Effector memory CD4-positive, alpha-beta T cell (primary cell): ENCODE measurements around the gene CST5.
"Not testable (repeated sequence)": the region's sequence is repeated elsewhere in the genome, so short reads cannot be mapped to it uniquely, and the experiment has no call there.

Source experiments
- DNase-seq, 3 donors: peaks; one replicate each; pipeline ENCODE4 v3.0.0-alpha.2; 2020
- H3K27ac ChIP-seq: 2 replicates; pipeline ENCODE4 v1.7.0; 2013; ENCODE audit warnings: mild to moderate bottlenecking, low read length, moderate library complexity; ENCODE audit not compliant: insufficient read depth, poor library complexity, severe bottlenecking
- H3K27me3 ChIP-seq: replicated peaks from 2 replicates; pipeline ENCODE4 v1.7.0; 2013; ENCODE audit warnings: mild to moderate bottlenecking, low read length; ENCODE audit not compliant: insufficient read depth, control insufficient read depth, poor library complexity, severe bottlenecking
- H3K36me3 ChIP-seq: 2 replicates; pipeline ENCODE4 v1.7.0; 2013; ENCODE audit warnings: mild to moderate bottlenecking, low read length, moderate library complexity; ENCODE audit not compliant: control insufficient read depth, insufficient read depth
- H3K4me1 ChIP-seq: 2 replicates; pipeline ENCODE4 v1.7.0; 2013; ENCODE audit warnings: low read length, mild to moderate bottlenecking; ENCODE audit not compliant: control insufficient read depth, insufficient read depth, poor library complexity, severe bottlenecking
- H3K4me3 ChIP-seq: 2 replicates; pipeline ENCODE4 v1.7.0; 2013; ENCODE audit warnings: low read length, low read depth, mild to moderate bottlenecking; ENCODE audit not compliant: insufficient read depth, poor library complexity, severe bottlenecking
- H3K9me3 ChIP-seq: 2 replicates; pipeline ENCODE4 v1.7.0; 2013; ENCODE audit warnings: mild to moderate bottlenecking, low read length, moderate library complexity; ENCODE audit not compliant: control insufficient read depth

CST5 gene

GRCh38 chr20:23857962-23858595 lies 21.5 kb downstream of the CST5 start:
- H3K4me3 ChIP-seq: no peak overlapping the region
- H3K4me1 ChIP-seq: no peaks in the 10 kb centered on the region
- H3K9me3 ChIP-seq: no peaks in the 10 kb centered on the region
- no peak for DNase-seq
- no peak overlapping the region for H3K27ac ChIP-seq
- no peaks in the 10 kb centered on the region for H3K27me3 ChIP-seq
- H3K36me3 ChIP-seq: no peaks in the 10 kb centered on the region

- Histone ChIP-seq H3K27me3 (no peaks in the 10 kb centered on the region), H3K9me3 (no peaks in the 10 kb centered on the region), H3K36me3 (no peaks in the 10 kb centered on the region), H3K27ac (no peak overlapping the region), H3K4me1 (no peaks in the 10 kb centered on the region), H3K4me3 (no peak overlapping the region)
- DNase-seq: no peak
These were observed 22.8 kb downstream of the CST5 start for GRCh38 chr20:23856736-23857135.

- Histone ChIP-seq H3K27ac (no peak overlapping the region), H3K4me3 (no peak overlapping the region), H3K36me3 (no peaks in the 10 kb centered on the region), H3K27me3 (no peaks in the 10 kb centered on the region), H3K4me1 (no peaks in the 10 kb centered on the region), H3K9me3 (no peaks in the 10 kb centered on the region)
- DNase-seq: no peak
These were observed 23.3 kb downstream of the CST5 start for GRCh38 chr20:23856226-23856625.

GRCh38 chr20:23841693-23842092 lies 37.9 kb downstream of the CST5 start:
- H3K36me3 ChIP-seq: no peaks in the 10 kb centered on the region
- H3K27ac ChIP-seq: no peak overlapping the region

GRCh38 chr20:23835716-23836115 lies 43.8 kb downstream of the CST5 start:
- Histone ChIP-seq H3K4me1 (no peaks in the 10 kb centered on the region), H3K27me3 (no peaks in the 10 kb centered on the region), H3K9me3 (no peaks in the 10 kb centered on the region), H3K27ac (no peak overlapping the region), H3K36me3 (no peaks in the 10 kb centered on the region), H3K4me3 (no peak overlapping the region)
- no peak for DNase-seq

More at GRCh38 chr20:23841693-23842092, 37.9 kb downstream of the CST5 start:
- no peaks in the 10 kb centered on the region for H3K4me1 ChIP-seq
- no peaks in the 10 kb centered on the region for H3K9me3 ChIP-seq
- H3K4me3 ChIP-seq: no peak overlapping the region
- no peaks in the 10 kb centered on the region for H3K27me3 ChIP-seq
- DNase-seq: no peak

- Histone ChIP-seq H3K27me3 (no peaks in the 10 kb centered on the region), H3K27ac (no peak overlapping the region), H3K36me3 (no peaks in the 10 kb centered on the region), H3K4me1 (no peaks in the 10 kb centered on the region), H3K4me3 (no peak overlapping the region), H3K9me3 (no peaks in the 10 kb centered on the region)
- DNase-seq: no peak
These were observed 46.6 kb downstream of the CST5 start for GRCh38 chr20:23832775-23833513.

GRCh38 chr20:23831961-23832360 lies 47.6 kb downstream of the CST5 start:
- not testable (repeated sequence) for H3K9me3 ChIP-seq, H3K27ac ChIP-seq, H3K27me3 ChIP-seq, H3K4me1 ChIP-seq, H3K4me3 ChIP-seq, H3K36me3 ChIP-seq, DNase-seq

GRCh38 chr20:23826541-23827021 lies 53.0 kb downstream of the CST5 start, which contains the start of gene CST2:
Gene CST2, minus strand, starts transcription at chr20:23826729. Its CDS starts 69 bp downstream, at chr20:23826660.
- Histone ChIP-seq H3K36me3 (no peaks in the 10 kb centered on the region), H3K27ac (no peak within 1 kb of the TSS), H3K27me3 (no peaks in the 10 kb centered on the region), H3K4me1 (no peaks in the 10 kb centered on the region), H3K4me3 (no peak within 1 kb of the TSS), H3K9me3 (no peaks in the 10 kb centered on the region)
- no peak for DNase-seq
